ENCODE measurements around the gene SLC17A5. TPM values are rescaled to one million over a fixed set of nuclear protein-coding genes. Genes with fewer than 3 reads are reported as not detected.
"Not testable (repeated sequence)": the region's sequence is repeated elsewhere in the genome, so short reads cannot be mapped to it uniquely, and the experiment has no call there.

The SLC17A5 gene, protein sequence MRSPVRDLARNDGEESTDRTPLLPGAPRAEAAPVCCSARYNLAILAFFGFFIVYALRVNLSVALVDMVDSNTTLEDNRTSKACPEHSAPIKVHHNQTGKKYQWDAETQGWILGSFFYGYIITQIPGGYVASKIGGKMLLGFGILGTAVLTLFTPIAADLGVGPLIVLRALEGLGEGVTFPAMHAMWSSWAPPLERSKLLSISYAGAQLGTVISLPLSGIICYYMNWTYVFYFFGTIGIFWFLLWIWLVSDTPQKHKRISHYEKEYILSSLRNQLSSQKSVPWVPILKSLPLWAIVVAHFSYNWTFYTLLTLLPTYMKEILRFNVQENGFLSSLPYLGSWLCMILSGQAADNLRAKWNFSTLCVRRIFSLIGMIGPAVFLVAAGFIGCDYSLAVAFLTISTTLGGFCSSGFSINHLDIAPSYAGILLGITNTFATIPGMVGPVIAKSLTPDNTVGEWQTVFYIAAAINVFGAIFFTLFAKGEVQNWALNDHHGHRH
- polyA plus RNA-seq (ENCODE audit: insufficient read length in 12 of 12) = 10 to 100 TPM in 11 of 12 donors, not detected in 1; 14.1 to 31.8 (median 17.3) TPM
- long read RNA-seq, donor 1, transcript SLC17A5-201 (11 exons, 3,455 nt) = major isoform, 12 of 18 reads
- long read RNA-seq, donor 1, partial matches to known transcripts = 5 of 18 reads
- long read RNA-seq, donor 1, other reads (novel, unspliced or antisense) = 0 of 18 reads
- long read RNA-seq, donor 2, partial matches to known transcripts = 0 of 2 reads
- long read RNA-seq, donor 2, other reads (novel, unspliced or antisense) = 0 of 2 reads
- long read RNA-seq, donor 3, partial matches to known transcripts = 0 of 2 reads
- long read RNA-seq, donor 3, other reads (novel, unspliced or antisense) = 0 of 2 reads
- long read RNA-seq, donor 4, partial matches to known transcripts = 0 of 1 reads
- long read RNA-seq, donor 4, other reads (novel, unspliced or antisense) = 0 of 1 reads
- long read RNA-seq, donor 5, transcript SLC17A5-201 (11 exons, 3,455 nt) = major isoform, 7 of 7 reads
- long read RNA-seq, donor 5, partial matches to known transcripts = 0 of 7 reads
- long read RNA-seq, donor 5, other reads (novel, unspliced or antisense) = 0 of 7 reads
- long read RNA-seq, donor 6, partial matches to known transcripts = 0 of 3 reads
- long read RNA-seq, donor 6, other reads (novel, unspliced or antisense) = 0 of 3 reads
- long read RNA-seq, donor 7, partial matches to known transcripts = 0 of 2 reads
- long read RNA-seq, donor 7, other reads (novel, unspliced or antisense) = 0 of 2 reads
- long read RNA-seq, donor 8, partial matches to known transcripts = 0 of 2 reads
- long read RNA-seq, donor 8, other reads (novel, unspliced or antisense) = 0 of 2 reads
- long read RNA-seq, donor 9, transcript SLC17A5-201 (11 exons, 3,455 nt) = major isoform, 5 of 5 reads
- long read RNA-seq, donor 9, partial matches to known transcripts = 0 of 5 reads
- long read RNA-seq, donor 9, other reads (novel, unspliced or antisense) = 0 of 5 reads
- long read RNA-seq, donor 10 = 0 reads
- long read RNA-seq, donor 11, partial matches to known transcripts = 0 of 4 reads
- long read RNA-seq, donor 11, other reads (novel, unspliced or antisense) = 0 of 4 reads

GRCh38 chr6:73653571-73654424, at the start of gene SLC17A5:
SLC17A5 (minus strand) TSS chr6:73653992; CDS start chr6:73653886, 106 bp downstream.
- DNase-seq = peak; percentile 93

GRCh38 chr6:73703466-73703865, 49.7 kb upstream of the SLC17A5 start:
- no peak for DNase-seq

- no peak for DNase-seq
Measured at GRCh38 chr6:73702444-73702843, 48.7 kb upstream of the SLC17A5 start.

GRCh38 chr6:73699676-73700459, 46.1 kb upstream of the SLC17A5 start:
- no peak for DNase-seq

GRCh38 chr6:73696966-73697655, 43.3 kb upstream of the SLC17A5 start:
- no peak for DNase-seq

GRCh38 chr6:73695619-73696421, 42.0 kb upstream of the SLC17A5 start, which contains the start of gene CD109:
CD109 (plus strand) TSS chr6:73696203; CDS start chr6:73696216, 13 bp downstream.
- peak; percentile 83 for DNase-seq

- DNase-seq = peak; percentile 46
Measured at GRCh38 chr6:73694711-73695411, 41.1 kb upstream of the SLC17A5 start.

DNA sequence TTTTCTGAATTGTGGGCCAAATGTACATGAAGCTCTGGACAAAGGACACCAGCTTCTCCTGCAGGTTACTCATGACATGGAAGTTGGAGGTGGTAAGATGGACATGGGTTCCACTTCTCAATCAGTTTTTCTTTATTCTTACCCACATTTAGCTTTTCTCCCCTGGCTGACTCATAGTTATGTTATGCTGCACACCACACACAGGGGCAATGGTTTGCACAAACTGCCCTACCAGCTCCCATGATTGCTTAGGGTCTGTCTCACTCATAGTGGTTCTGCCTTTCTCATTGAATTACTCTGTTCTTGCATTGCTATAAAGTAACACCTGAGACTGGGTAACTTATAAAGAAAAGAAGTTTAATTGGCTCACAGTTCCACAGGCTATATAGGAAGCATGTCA, 37.7 kb upstream of the SLC17A5 start:
- no peak for DNase-seq

DNA sequence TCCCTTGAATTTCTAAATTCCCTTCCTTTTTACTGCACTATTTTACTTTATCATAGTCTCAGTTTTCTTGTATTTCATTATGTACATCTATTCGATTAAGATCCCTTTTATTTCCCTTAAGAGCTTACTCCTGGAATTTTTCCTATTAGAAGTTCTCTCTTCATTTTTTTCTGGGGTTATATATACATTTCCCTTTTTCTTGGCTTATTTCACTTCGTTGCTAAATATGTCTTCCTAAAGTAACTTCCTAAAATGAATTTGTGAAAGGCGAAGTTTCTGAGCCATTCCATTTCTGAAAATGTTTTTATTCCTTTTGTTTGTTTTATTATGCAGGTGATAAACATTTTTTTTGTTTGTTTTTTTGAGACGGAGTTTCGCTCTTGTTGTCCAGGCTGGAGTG, 36.3 kb upstream of the SLC17A5 start:
- no peak for DNase-seq

DNA sequence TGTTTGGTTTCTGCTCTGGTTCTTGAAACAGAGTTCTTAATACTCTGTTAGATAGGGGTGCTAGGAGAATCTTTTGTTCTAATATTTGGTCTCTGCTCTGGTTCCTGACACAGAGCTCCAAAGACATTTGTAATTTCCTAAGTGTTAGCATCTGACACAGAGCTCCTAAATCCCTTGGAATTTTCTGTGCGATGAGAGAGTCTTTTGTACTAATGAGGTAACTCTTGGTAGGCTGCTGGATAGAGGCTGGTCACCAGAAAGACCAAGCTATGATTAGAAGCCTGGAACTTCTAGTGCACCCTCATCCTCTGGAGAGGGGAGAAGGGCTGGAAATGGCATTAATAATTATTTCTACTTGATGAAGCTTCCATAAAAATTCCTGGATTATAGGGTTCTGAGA, 34.6 kb upstream of the SLC17A5 start:
- no peak for DNase-seq

- not testable (repeated sequence) for DNase-seq
Measured at GRCh38 chr6:73683574-73683973, 29.8 kb upstream of the SLC17A5 start.

- no peak for DNase-seq
Measured at GRCh38 chr6:73680289-73680918, 26.6 kb upstream of the SLC17A5 start.

DNA sequence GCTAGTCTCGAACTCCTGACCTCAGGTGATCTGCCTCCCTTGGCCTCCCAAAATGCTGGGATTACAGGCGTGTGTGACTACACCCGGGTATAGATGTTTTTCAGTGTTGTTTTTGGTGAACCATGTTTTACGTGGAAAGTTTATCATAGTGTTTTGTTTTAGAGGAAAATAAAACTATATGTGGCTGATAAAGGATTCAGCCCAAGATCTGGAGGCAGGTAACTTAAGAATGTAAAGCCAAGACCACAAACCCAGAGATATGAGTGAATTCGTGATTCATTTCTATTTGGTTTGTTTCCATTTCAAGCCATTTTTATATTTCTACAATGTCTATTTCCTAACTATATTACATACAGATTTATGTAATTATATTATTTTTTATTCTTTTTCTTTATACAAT, 26.1 kb upstream of the SLC17A5 start:
- DNase-seq = not testable (repeated sequence)

DNA sequence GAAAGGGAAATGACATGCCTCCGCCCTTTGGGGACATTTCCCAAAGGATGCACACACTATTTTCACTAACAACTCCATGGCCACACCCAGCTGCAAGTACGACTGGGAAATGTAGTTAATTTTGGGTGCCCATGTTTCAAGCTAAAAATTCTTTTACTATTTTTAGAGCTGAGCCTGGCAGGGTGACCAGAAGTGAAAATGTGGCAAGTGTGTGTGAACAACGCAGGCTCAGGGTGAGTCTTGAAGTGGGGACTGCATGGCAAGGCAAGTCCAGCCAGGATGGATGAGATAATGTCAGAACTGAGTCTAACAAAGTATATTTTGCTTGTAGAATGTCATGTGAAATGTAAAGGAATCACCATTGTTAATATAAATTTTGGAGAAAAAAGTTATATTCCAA, 25.2 kb upstream of the SLC17A5 start:
- DNase-seq = no peak

GRCh38 chr6:73675466-73676098, 21.8 kb upstream of the SLC17A5 start:
- DNase-seq = peak; percentile 83

All from muscle of arm (tissue), 14 donors.